Pancreas (tissue), 10 donors: ENCODE data around the gene NUB1. TPM values are rescaled to one million over a fixed set of nuclear protein-coding genes. Genes with fewer than 3 reads are reported as not detected.

Source experiments
- ATAC-seq, 4 donors: fragments of 200-7000 bp; cut with Tn5 transposase; one replicate each; pipeline versions ENCODE4 v1.8.0 to v1.9.1; 2020; ENCODE audit warnings: mild to moderate bottlenecking in 4 of 4, moderate library complexity in 4 of 4
- DNase-seq, 6 donors: peaks; one replicate each; pipeline ENCODE4 v3.0.0-alpha.2; 2020
- FAIRE-seq: peaks from 2 replicates; lab custom pipeline; 2012; peaks lifted over from hg19 to GRCh38; lab: Jason Lieb, UNC
- H3K27ac ChIP-seq, 4 donors: fragments of 200-600 bp; sonication (generic); 1 replicate in 3 of 4; 2 replicates in 1 of 4; pipeline versions ENCODE4 v1.5.0 to v1.8.0; 2020
- H3K27me3 ChIP-seq, 4 donors: fragments of 200-600 bp; one replicate each; pipeline ENCODE4 v1.8.0; 2021
- H3K36me3 ChIP-seq, 3 donors: fragments of 200-600 bp; sonication (generic) in 1 of 3; one replicate each; pipeline versions ENCODE4 v1.5.0 to v1.8.0; 2020 to 2021
- H3K4me1 ChIP-seq, 3 donors: fragments of 200-600 bp; one replicate each; pipeline ENCODE4 v1.8.0; 2021
- H3K4me3 ChIP-seq, 4 donors: fragments of 200-600 bp; sonication (generic) in 2 of 4; one replicate each; pipeline versions ENCODE4 v1.5.0 to v1.8.0; 2020 to 2021
- H3K9me3 ChIP-seq, 4 donors: fragments of 200-600 bp; one replicate each; pipeline ENCODE4 v1.8.0; 2021
- WGBS, 2 donors: extraction: QIAGEN DNeasy Blood & Tissue Kit; methylation state at CpG; one replicate each; pipeline ENCODE4 v1.1.7; 2013; 5-methylcytosine and 5-hydroxymethylcytosine counted together
- intact Hi-C, 3 donors: fragments of 100-400 bp; cut with DNase I; formaldehyde crosslinking; loops; one replicate each; pipeline versions ENCODE4 v1.11.1 to v1.14.2; 2022
- polyA plus RNA-seq, 2 donors: library from polyadenylated mRNA; stranded (reverse); fragments of 200-250 nt; gene quantifications; one replicate each; pipeline ENCODE4 v1.2.3, GENCODE V29; 2013
- total RNA-seq, 6 donors: library from RNA; stranded (reverse); fragmentation: NEBNext Ultra II Directional in 4 of 6; extraction: Animal tissue kit (Norgen Biotek cat#: 25700) in 4 of 6; gene quantifications; one replicate each; pipeline versions ENCODE4 v1.2.1 to v1.2.4, GENCODE V29; 2021 to 2023
- TF ChIP-seq, protein P1 (sequence below), 4 donors: fragments of 200-600 bp; sonication (generic) in 3 of 4; IDR thresholded peaks; one replicate each; pipeline versions ENCODE4 v1.5.0 to v1.8.0; 2021; ENCODE audit warnings: antibody characterized with exemption in 4 of 4
- donor health status: healthy with polysubstance abuse.
- donor health status: DM: no; HTN: no; CAD: no; lungs with moderate emphysema.
- donor health status: DM: no; HTN: no; CAD: no.
- donor health status: control.
- donor health status: control.
- donor health status: Bipolar disorder and iron deficiency.
- donor health status: DM: yes; HTN: yes; CAD: no.
- donor health status: DM: no; HTN: no; CAD: no.
- donor health status: DM: no; HTN: no; CAD: no.
- donor health status: DM: yes; HTN: yes; CAD: no.

The NUB1 gene
- total and polyA plus RNA-seq, 8 donors, result 19.5 to 30.6 (median 23.8) TPM

GRCh38 chr7:151308791-151309190 is 32.8 kb upstream of the NUB1 start:
- intact Hi-C loops, result loop anchor here in 2 of 3 donors (5.0 to 10.0 kb wide), 2 partner anchors 64 to 186 kb away; partner anchors contain the start of gene SMARCD3 (in 1 of the 2)
- ATAC-seq, result no peak

GRCh38 chr7:151309311-151309710 is 32.3 kb upstream of the NUB1 start:
- H3K9me3 ChIP-seq, result no peaks in the 10 kb centered on the region
- H3K4me3 ChIP-seq, result no peak overlapping the region
- DNase-seq, result no peak
- 32 to 45% methylated on average over 4 of the region's 4 CpGs for WGBS, 2 donors
- FAIRE-seq, result no peak
- no peak overlapping the region for H3K27ac ChIP-seq
- no peaks in the 10 kb centered on the region for H3K36me3 ChIP-seq
- no peaks in the 10 kb centered on the region for H3K4me1 ChIP-seq
- TF ChIP-seq, protein P1, sequence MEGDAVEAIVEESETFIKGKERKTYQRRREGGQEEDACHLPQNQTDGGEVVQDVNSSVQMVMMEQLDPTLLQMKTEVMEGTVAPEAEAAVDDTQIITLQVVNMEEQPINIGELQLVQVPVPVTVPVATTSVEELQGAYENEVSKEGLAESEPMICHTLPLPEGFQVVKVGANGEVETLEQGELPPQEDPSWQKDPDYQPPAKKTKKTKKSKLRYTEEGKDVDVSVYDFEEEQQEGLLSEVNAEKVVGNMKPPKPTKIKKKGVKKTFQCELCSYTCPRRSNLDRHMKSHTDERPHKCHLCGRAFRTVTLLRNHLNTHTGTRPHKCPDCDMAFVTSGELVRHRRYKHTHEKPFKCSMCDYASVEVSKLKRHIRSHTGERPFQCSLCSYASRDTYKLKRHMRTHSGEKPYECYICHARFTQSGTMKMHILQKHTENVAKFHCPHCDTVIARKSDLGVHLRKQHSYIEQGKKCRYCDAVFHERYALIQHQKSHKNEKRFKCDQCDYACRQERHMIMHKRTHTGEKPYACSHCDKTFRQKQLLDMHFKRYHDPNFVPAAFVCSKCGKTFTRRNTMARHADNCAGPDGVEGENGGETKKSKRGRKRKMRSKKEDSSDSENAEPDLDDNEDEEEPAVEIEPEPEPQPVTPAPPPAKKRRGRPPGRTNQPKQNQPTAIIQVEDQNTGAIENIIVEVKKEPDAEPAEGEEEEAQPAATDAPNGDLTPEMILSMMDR (IDR thresholded peaks at IDR 0.05), result no peak
- intact Hi-C loops, result loop anchor here in 2 of 3 donors (5.0 to 10.0 kb wide), 2 partner anchors 65 to 187 kb away; partner anchors contain the start of gene SMARCD3 (in 1 of the 2)
- no peak for ATAC-seq
- peaks cover 0 to under 1% (median 0%) of the 10 kb centered on the region in 4 donors for H3K27me3 ChIP-seq

More at GRCh38 chr7:151308791-151309190, 32.8 kb upstream of the NUB1 start:
- Histone ChIP-seq H3K9me3 (no peaks in the 10 kb centered on the region), H3K4me1 (peaks cover 0 to under 1% (median 0%) of the 10 kb centered on the region in 3 donors), H3K4me3 (no peak overlapping the region), H3K27ac (no peak overlapping the region), H3K27me3 (peaks cover 0 to 3% (median 0%) of the 10 kb centered on the region in 4 donors), H3K36me3 (no peaks in the 10 kb centered on the region)
- TF ChIP-seq, protein P1 (IDR thresholded peaks at IDR 0.05), result no peak
- FAIRE-seq (no peak), DNase-seq (no peak)
- 63 to 64% methylated on average over 8 of the region's 8 CpGs for WGBS, 2 donors

DNA sequence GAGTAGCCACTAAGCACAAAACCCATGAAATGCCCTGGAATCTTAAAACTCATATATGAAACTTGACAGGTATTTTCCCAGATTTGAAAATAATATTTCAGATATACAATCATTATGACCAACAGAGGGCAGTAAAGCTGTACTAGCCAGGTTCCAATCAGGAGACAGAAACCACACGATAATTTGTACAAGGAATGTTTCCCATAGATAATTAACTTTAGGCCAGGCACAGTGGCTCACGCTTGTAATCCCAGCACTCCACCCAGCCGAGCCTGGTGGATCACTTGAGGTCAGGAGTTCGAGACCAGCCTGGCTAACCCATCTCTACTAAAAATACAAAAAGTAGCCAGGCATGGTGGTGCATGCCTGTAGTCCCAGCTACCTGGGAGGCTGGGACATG is 31.0 kb upstream of the NUB1 start:
- FAIRE-seq, result no peak
- H3K9me3 ChIP-seq, result no peaks in the 10 kb centered on the region
- ATAC-seq, result peak in 2 of 4 donors; percentile 40 to 55

GRCh38 chr7:151311294-151311864 is 30.2 kb upstream of the NUB1 start:
- DNase-seq (no peak), FAIRE-seq (no peak), ATAC-seq (no peak)
- Histone ChIP-seq H3K9me3 (no peaks in the 10 kb centered on the region), H3K4me3 (no peak overlapping the region), H3K27me3 (no peaks in the 10 kb centered on the region), H3K4me1 (no peaks in the 10 kb centered on the region), H3K27ac (no peak overlapping the region), H3K36me3 (no peaks in the 10 kb centered on the region)
- WGBS, 2 donors, result 61% methylated on average over 6 of the region's 6 CpGs
- TF ChIP-seq, protein P1 (IDR thresholded peaks at IDR 0.05), result no peak
- intact Hi-C loops, result loop anchor here in 2 of 3 donors (5.0 kb wide), 1 partner anchor 136 kb away; no protein-coding TSS in a partner anchor

More for the DNA sequence above, 31.0 kb upstream of the NUB1 start:
- intact Hi-C loops, result loop anchor here in 2 of 3 donors (5.0 kb wide), 1 partner anchor 137 kb away; no protein-coding TSS in a partner anchor
- H3K27ac ChIP-seq, result no peak overlapping the region
- no peak for DNase-seq
- WGBS, 2 donors, result 25 to 28% methylated on average over 4 of the region's 4 CpGs
- H3K36me3 ChIP-seq, result no peaks in the 10 kb centered on the region
- no peak overlapping the region for H3K4me3 ChIP-seq
- H3K27me3 ChIP-seq, result no peaks in the 10 kb centered on the region
- TF ChIP-seq, protein P1 (IDR thresholded peaks at IDR 0.05), result peak in 3 of 4 donors; percentile 7 to 31 (median 18)
- no peaks in the 10 kb centered on the region for H3K4me1 ChIP-seq

- no peak for FAIRE-seq
- 64 to 76% methylated on average over 6 of the region's 6 CpGs for WGBS, 2 donors
- TF ChIP-seq, protein P1 (IDR thresholded peaks at IDR 0.05), result no peak
- H3K4me1 ChIP-seq, result no peaks in the 10 kb centered on the region
- no peak overlapping the region for H3K27ac ChIP-seq
- DNase-seq, result no peak
- no peaks in the 10 kb centered on the region for H3K9me3 ChIP-seq
- no peak for ATAC-seq
- H3K27me3 ChIP-seq, result no peaks in the 10 kb centered on the region
- no peaks in the 10 kb centered on the region for H3K36me3 ChIP-seq
- no peak overlapping the region for H3K4me3 ChIP-seq
- intact Hi-C loops, result loop anchor here in 2 of 3 donors (5.0 kb wide), 1 partner anchor 135 kb away; no protein-coding TSS in a partner anchor
Observed at GRCh38 chr7:151312356-151312755, 29.3 kb upstream of the NUB1 start.
